Measurements from ENCODE around the gene MRTFB. TPM values are rescaled to one million over a fixed set of nuclear protein-coding genes. Genes with fewer than 3 reads are reported as not detected.

The MRTFB gene
- total RNA-seq, 1 experiment from 2014 or later = 71.5 TPM

DNA sequence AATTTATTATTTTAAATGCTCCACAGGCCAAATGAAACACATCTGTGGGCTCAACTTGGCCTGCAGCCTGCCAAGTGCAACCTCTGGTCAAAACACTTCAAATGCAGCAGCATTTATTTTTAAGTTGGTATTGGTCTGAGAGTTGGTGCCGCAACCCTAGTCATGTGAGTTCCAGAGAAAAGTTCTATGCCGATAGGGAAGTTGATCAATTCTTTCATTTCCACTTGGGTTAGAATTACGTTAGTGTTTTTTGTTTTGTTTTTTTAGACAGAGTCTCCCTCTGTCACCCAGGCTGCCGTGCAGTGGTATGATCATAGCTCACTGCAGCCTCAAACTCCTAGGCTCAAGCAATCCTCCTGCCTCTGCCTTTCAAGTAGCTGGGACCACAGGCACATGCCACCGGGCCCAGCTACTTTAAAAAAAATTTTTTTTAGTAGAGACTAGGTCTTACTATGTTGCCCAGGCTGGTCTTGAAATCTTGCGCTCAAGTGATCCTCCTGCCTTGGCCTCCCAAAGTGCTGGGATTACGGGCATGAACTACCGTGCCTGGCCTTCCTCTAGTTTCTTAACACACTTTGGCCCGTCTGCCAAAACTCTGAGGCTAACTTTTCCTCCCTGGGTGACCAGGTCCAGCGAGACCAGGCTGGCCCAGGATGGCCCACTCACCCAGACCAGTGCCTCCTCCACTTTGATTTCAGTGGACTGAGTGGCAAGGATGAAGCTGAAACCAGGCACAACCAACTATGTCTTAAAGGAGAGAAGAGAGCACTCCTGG lies 221.1 kb downstream of the MRTFB start:
- no TSS peak for BruUV-seq (replicated peaks)
- POLR2A ChIA-PET (ENCODE audit: unreplicated experiment) = no interaction called here
- H2AFZ ChIP-seq = no peak overlapping the region

GRCh38 chr16:14296663-14297062 lies 225.5 kb downstream of the MRTFB start:
- Histone ChIP-seq H3F3A (ENCODE audit: insufficient read depth, low read depth) (peaks cover 6% of the 10 kb centered on the region; the same call in 1 of the 2 replicates), H3K36me3 (ENCODE audit: low read depth) (no peaks in the 10 kb centered on the region), H3K4me2 (no peak overlapping the region), H3K27me3 (ENCODE audit: insufficient read depth, low read depth) (no peaks in the 10 kb centered on the region), H4K20me1 (ENCODE audit: insufficient read depth) (no peaks in the 10 kb centered on the region), H3K9me2 (ENCODE audit: insufficient read depth) (no peaks in the 10 kb centered on the region), H3K27ac (no peak overlapping the region), H2AFZ (no peak overlapping the region), H3K4me3 (no peak overlapping the region), H3K79me2 (ENCODE audit: low read depth) (peaks cover 4% of the 10 kb centered on the region), H3K9me3 (ENCODE audit: insufficient read depth, low read depth) (no peaks in the 10 kb centered on the region), H3K4me1 (replicated peaks; ENCODE audit: insufficient read depth) (no peaks in the 10 kb centered on the region)
- intact Hi-C loops (cut with micrococcal nuclease; ENCODE audit: unreplicated experiment) = no loop called here
- CTCF ChIA-PET = no interaction called here
- TF ChIP-seq CTCF (conservative IDR thresholded peaks at IDR 0.05) (no peak), EZH2 (IDR thresholded peaks at IDR 0.05; ENCODE audit: low read depth) (no peak)
- POLR2A ChIA-PET (ENCODE audit: unreplicated experiment) = no interaction called here
- no peak for DNase-seq
- no TSS peak for BruUV-seq (replicated peaks)

More for the DNA sequence above, 221.1 kb downstream of the MRTFB start:
- H3K36me3 ChIP-seq (ENCODE audit: low read depth) = no peaks in the 10 kb centered on the region
- H3K4me2 ChIP-seq = no peak overlapping the region
- peaks cover 17% of the 10 kb centered on the region; the same call in 1 of the 2 replicates for H3K9me3 ChIP-seq (ENCODE audit: insufficient read depth, low read depth)
- no peaks in the 10 kb centered on the region for H3K27me3 ChIP-seq (ENCODE audit: insufficient read depth, low read depth)
- intact Hi-C loops (cut with micrococcal nuclease; ENCODE audit: unreplicated experiment) = no loop called here
- no peak for TF ChIP-seq CTCF (conservative IDR thresholded peaks at IDR 0.05)
- TF ChIP-seq EZH2 (IDR thresholded peaks at IDR 0.05; ENCODE audit: low read depth) = no peak
- H3K4me3 ChIP-seq = no peak overlapping the region
- peaks cover 6% of the 10 kb centered on the region for H3K4me1 ChIP-seq (replicated peaks; ENCODE audit: insufficient read depth)
- peaks cover 15% of the 10 kb centered on the region; the same call in 1 of the 2 replicates for H3F3A ChIP-seq (ENCODE audit: insufficient read depth, low read depth)
- CTCF ChIA-PET = interaction anchor here (0.7 kb wide), 1 partner anchor 281 kb away, joined by 4 read pairs; no protein-coding TSS in a partner anchor
- no peak for DNase-seq
- H3K79me2 ChIP-seq (ENCODE audit: low read depth) = no peaks in the 10 kb centered on the region
- H3K27ac ChIP-seq = no peak overlapping the region
- no peaks in the 10 kb centered on the region for H3K9me2 ChIP-seq (ENCODE audit: insufficient read depth)
- no peaks in the 10 kb centered on the region for H4K20me1 ChIP-seq (ENCODE audit: insufficient read depth)

GRCh38 chr16:14298374-14299122 lies 227.4 kb downstream of the MRTFB start:
- no TSS peak for BruUV-seq (replicated peaks)
- CTCF ChIA-PET = no interaction called here
- no peak overlapping the region for H3K4me3 ChIP-seq
- no peak overlapping the region for H3K4me2 ChIP-seq
- H3K27ac ChIP-seq = no peak overlapping the region
- H3K4me1 ChIP-seq (replicated peaks; ENCODE audit: insufficient read depth) = no peaks in the 10 kb centered on the region
- H3K27me3 ChIP-seq (ENCODE audit: insufficient read depth, low read depth) = no peaks in the 10 kb centered on the region
- intact Hi-C loops (cut with micrococcal nuclease; ENCODE audit: unreplicated experiment) = no loop called here
- H3K9me3 ChIP-seq (ENCODE audit: insufficient read depth, low read depth) = no peaks in the 10 kb centered on the region
- H3K9me2 ChIP-seq (ENCODE audit: insufficient read depth) = no peaks in the 10 kb centered on the region
- peaks cover 19% of the 10 kb centered on the region for H3K79me2 ChIP-seq (ENCODE audit: low read depth)
- DNase-seq = no peak
- TF ChIP-seq CTCF (conservative IDR thresholded peaks at IDR 0.05) (no peak), EZH2 (IDR thresholded peaks at IDR 0.05; ENCODE audit: low read depth) (no peak)
- peaks cover 12% of the 10 kb centered on the region; the same call in 1 of the 2 replicates for H3F3A ChIP-seq (ENCODE audit: insufficient read depth, low read depth)
- H4K20me1 ChIP-seq (ENCODE audit: insufficient read depth) = no peaks in the 10 kb centered on the region
- no peaks in the 10 kb centered on the region for H3K36me3 ChIP-seq (ENCODE audit: low read depth)
- POLR2A ChIA-PET (ENCODE audit: unreplicated experiment) = no interaction called here
- H2AFZ ChIP-seq = no peak overlapping the region

Data from PC-9 (cell line).